ENCODE data around the gene RSF1. TPM values are rescaled to one million over a fixed set of nuclear protein-coding genes. Genes with fewer than 3 reads are reported as not detected.

Gene RSF1
- total and polyA plus RNA-seq, 4 experiments from 2014 or later: 13.0 to 106 (median 78.4) TPM

DNA sequence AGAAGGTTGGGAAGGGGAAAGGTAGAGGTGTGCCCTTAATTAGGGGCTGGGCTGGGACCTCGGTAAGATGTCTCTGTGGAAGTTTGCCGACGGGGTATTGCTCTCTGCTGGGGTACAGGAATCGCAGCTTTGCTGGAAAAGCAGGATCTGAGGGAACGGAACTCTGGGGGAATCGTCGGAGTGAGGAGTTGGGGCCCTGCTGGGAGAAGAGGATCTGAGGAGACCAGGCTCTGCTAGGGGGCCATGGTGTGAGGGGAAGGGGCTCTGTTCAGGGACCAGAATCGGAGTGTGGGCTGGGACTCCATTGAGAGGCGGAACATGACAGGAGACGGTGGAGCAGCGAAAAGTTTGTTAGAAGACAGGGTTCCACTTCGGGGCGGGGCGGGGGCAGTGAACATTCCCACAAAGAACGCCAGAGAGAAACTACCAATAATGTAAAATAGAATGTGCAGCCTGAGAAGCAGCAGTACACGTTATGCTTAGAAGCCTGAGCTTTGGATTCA lies 878 bp upstream of the RSF1 start:
- peaks cover 0 to 21% of the 10 kb centered on the region in 2 donors for H3K36me3 Mint-ChIP-seq
- Histone ChIP-seq H3K9me3 (ENCODE audit: control insufficient read depth in 1 of 2, low read length in 2 of 2) (no peaks in the 10 kb centered on the region), H3K27ac (ENCODE audit: low read depth, low read length) (peak overlapping the region; percentile 88), H3K4me3 (ENCODE audit: low read length in 2 of 2) (peak overlapping the region; percentile 95 to 96), H3K4me1 (ENCODE audit: insufficient read depth, low read length) (peaks cover 39% of the 10 kb centered on the region), H3K27me3 (ENCODE audit: insufficient read depth, low read length) (no peaks in the 10 kb centered on the region), H3K36me3 (ENCODE audit: insufficient read depth, low read length) (no peaks in the 10 kb centered on the region)
- H3K4me3 Mint-ChIP-seq: peak overlapping the region; percentile 98 to 100 (median 99)
- ChIA-PET CTCF (ENCODE audit: partially characterized antibody) (interaction anchor here (0.7 kb wide), 1 partner anchor 295 kb away, joined by 3 read pairs; no protein-coding TSS in a partner anchor), POLR2A (ENCODE audit: partially characterized antibody) (interaction anchor here (1.4 to 4.0 kb wide), 2 partner anchors 173 to 318 kb away, joined by 3 to 62 read pairs; partner anchors contain the start of genes ALG8 and INTS4)
- no peaks in the 10 kb centered on the region for H3K27me3 Mint-ChIP-seq
- H3K9me3 Mint-ChIP-seq: no peaks in the 10 kb centered on the region
- peak overlapping the region; percentile 91 to 98 (median 96) for H3K27ac Mint-ChIP-seq
- peaks cover 26 to 45% (median 34%) of the 10 kb centered on the region in 4 donors for H3K4me1 Mint-ChIP-seq
- peak in 3 of 5 donors; percentile 3 to 15 (median 14) for DNase-seq
- intact Hi-C loops (cut with micrococcal nuclease): loop anchor here (1.0 to 2.0 kb wide), 5 partner anchors 173 to 775 kb away; partner anchors contain the start of genes INTS4, KCTD21, NARS2 and USP35

GRCh38 chr11:77819921-77820564 lies 479 bp downstream of the RSF1 start:
- Mint-ChIP-seq H3K36me3 (peaks cover 0 to 23% of the 10 kb centered on the region in 2 donors), H3K4me1 (peaks cover 31 to 57% (median 42%) of the 10 kb centered on the region in 4 donors)
- H3K4me3 ChIP-seq (ENCODE audit: low read length in 2 of 2): peak overlapping the region; percentile 96 to 100

GRCh38 chr11:77819411-77819920 lies 1.1 kb downstream of the RSF1 start:
- intact Hi-C loops (cut with micrococcal nuclease): loop anchor here (2.0 kb wide), 1 partner anchor 43 kb away; no protein-coding TSS in a partner anchor
- H3K4me1 ChIP-seq (ENCODE audit: insufficient read depth, low read length): peaks cover 56% of the 10 kb centered on the region
- H3K4me1 Mint-ChIP-seq: peaks cover 34 to 57% (median 47%) of the 10 kb centered on the region in 4 donors
- H3K27me3 Mint-ChIP-seq: no peaks in the 10 kb centered on the region
- peak overlapping the region; percentile 96 to 100 (median 99) for H3K4me3 Mint-ChIP-seq
- H3K9me3 ChIP-seq (ENCODE audit: control insufficient read depth in 1 of 2, low read length in 2 of 2): no peaks in the 10 kb centered on the region
- H3K36me3 Mint-ChIP-seq: peaks cover 4 to 23% of the 10 kb centered on the region in 2 donors
- peaks cover 0 to 3% (median 0%) of the 10 kb centered on the region in 8 donors for H3K9me3 Mint-ChIP-seq
- DNase-seq: peak; percentile 80 to 91 (median 83)
- H3K27ac ChIP-seq (ENCODE audit: low read depth, low read length): peak overlapping the region; percentile 88
- peak overlapping the region; percentile 91 to 98 (median 96) for H3K27ac Mint-ChIP-seq
- ChIA-PET CTCF (ENCODE audit: partially characterized antibody) (interaction anchor here (1.1 to 1.9 kb wide), 3 partner anchors 13 to 175 kb away, joined by 3 to 7 read pairs (median 6); partner anchors contain the start of gene INTS4), POLR2A (ENCODE audit: partially characterized antibody) (interaction anchor here (1.0 to 4.0 kb wide), 9 partner anchors 9 to 745 kb away, joined by 3 to 62 read pairs (median 5); partner anchors contain the start of genes GAB2, INTS4 and NDUFC2)
- peaks cover 3% of the 10 kb centered on the region for H3K36me3 ChIP-seq (ENCODE audit: insufficient read depth, low read length)
- H3K4me3 ChIP-seq (ENCODE audit: low read length in 2 of 2): peak overlapping the region; percentile 96 to 100
- H3K27me3 ChIP-seq (ENCODE audit: insufficient read depth, low read length): no peaks in the 10 kb centered on the region

More at GRCh38 chr11:77819921-77820564, 479 bp downstream of the RSF1 start:
- peak in 1 of 5 donors; percentile 68 for DNase-seq
- no peaks in the 10 kb centered on the region for H3K9me3 Mint-ChIP-seq
- peak overlapping the region; percentile 98 to 100 (median 99) for H3K4me3 Mint-ChIP-seq
- H3K27me3 Mint-ChIP-seq: no peaks in the 10 kb centered on the region
- Histone ChIP-seq H3K27me3 (ENCODE audit: insufficient read depth, low read length) (no peaks in the 10 kb centered on the region), H3K36me3 (ENCODE audit: insufficient read depth, low read length) (no peaks in the 10 kb centered on the region), H3K9me3 (ENCODE audit: control insufficient read depth in 1 of 2, low read length in 2 of 2) (no peaks in the 10 kb centered on the region), H3K4me1 (ENCODE audit: insufficient read depth, low read length) (peaks cover 52% of the 10 kb centered on the region), H3K27ac (ENCODE audit: low read depth, low read length) (peak overlapping the region; percentile 88)
- ChIA-PET CTCF (ENCODE audit: partially characterized antibody) (interaction anchor here (1.1 to 1.9 kb wide), 3 partner anchors 14 to 174 kb away, joined by 3 to 7 read pairs (median 6); partner anchors contain the start of gene INTS4), POLR2A (ENCODE audit: partially characterized antibody) (interaction anchor here (0.6 to 4.0 kb wide), 9 partner anchors 49 to 744 kb away, joined by 3 to 62 read pairs (median 5); partner anchors contain the start of genes CLNS1A, GAB2, INTS4 and NDUFC2)
- peak overlapping the region; percentile 92 to 98 (median 96) for H3K27ac Mint-ChIP-seq
- intact Hi-C loops (cut with micrococcal nuclease): loop anchor here (1.0 to 2.0 kb wide), 6 partner anchors 43 to 773 kb away; partner anchors contain the start of genes CLNS1A, KCTD21, NARS2 and USP35

DNA sequence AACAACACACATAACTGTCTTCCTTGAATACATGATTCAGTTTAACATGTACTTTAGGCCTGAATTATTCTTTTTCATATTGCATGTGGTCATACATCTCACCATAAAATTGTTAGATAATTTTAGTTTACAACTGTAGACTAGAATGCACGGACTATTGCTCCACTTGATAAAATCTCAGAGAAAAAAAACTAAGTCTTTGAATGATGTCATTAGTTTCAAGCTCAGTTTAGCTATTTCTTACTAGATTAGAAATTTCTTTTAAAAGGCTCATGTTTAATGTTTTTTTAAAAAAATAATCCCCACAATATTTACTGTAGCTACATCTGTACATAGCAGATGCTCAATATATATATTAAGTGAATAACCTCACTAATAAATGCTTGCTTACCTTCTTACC lies 5.1 kb downstream of the RSF1 start:
- H3K4me1 Mint-ChIP-seq: peaks cover 35 to 74% (median 53%) of the 10 kb centered on the region in 4 donors
- intact Hi-C loops (cut with micrococcal nuclease): no loop called here
- ChIA-PET POLR2A (ENCODE audit: partially characterized antibody) (no interaction called here), CTCF (ENCODE audit: partially characterized antibody) (no interaction called here)
- Histone ChIP-seq H3K27me3 (ENCODE audit: insufficient read depth, low read length) (no peaks in the 10 kb centered on the region), H3K27ac (ENCODE audit: low read depth, low read length) (no peak overlapping the region), H3K9me3 (ENCODE audit: control insufficient read depth in 1 of 2, low read length in 2 of 2) (no peaks in the 10 kb centered on the region), H3K36me3 (ENCODE audit: insufficient read depth, low read length) (peaks cover 3% of the 10 kb centered on the region), H3K4me1 (ENCODE audit: insufficient read depth, low read length) (peaks cover 56% of the 10 kb centered on the region), H3K4me3 (ENCODE audit: low read length in 2 of 2) (no peak overlapping the region)
- DNase-seq: no peak
- H3K27me3 Mint-ChIP-seq: no peaks in the 10 kb centered on the region
- peaks cover 0 to 5% (median 0%) of the 10 kb centered on the region in 8 donors for H3K9me3 Mint-ChIP-seq
- peaks cover 17 to 29% of the 10 kb centered on the region in 2 donors for H3K36me3 Mint-ChIP-seq
- H3K4me3 Mint-ChIP-seq: peak overlapping the region in 1 of 8 donors; percentile 55
- no peak overlapping the region for H3K27ac Mint-ChIP-seq

GRCh38 chr11:77814848-77815247 lies 5.7 kb downstream of the RSF1 start:
- H3K36me3 Mint-ChIP-seq: peaks cover 17 to 32% of the 10 kb centered on the region in 2 donors
- CTCF ChIA-PET (ENCODE audit: partially characterized antibody): no interaction called here
- no peak for DNase-seq
- H3K9me3 Mint-ChIP-seq: peaks cover 0 to 5% (median 0%) of the 10 kb centered on the region in 8 donors
- H3K9me3 ChIP-seq (ENCODE audit: control insufficient read depth in 1 of 2, low read length in 2 of 2): no peaks in the 10 kb centered on the region
- intact Hi-C loops (cut with micrococcal nuclease): no loop called here
- H3K4me3 ChIP-seq (ENCODE audit: low read length in 2 of 2): no peak overlapping the region
- no peaks in the 10 kb centered on the region for H3K27me3 ChIP-seq (ENCODE audit: insufficient read depth, low read length)
- H3K27ac ChIP-seq (ENCODE audit: low read depth, low read length): no peak overlapping the region
- H3K4me1 Mint-ChIP-seq: peaks cover 39 to 81% (median 57%) of the 10 kb centered on the region in 4 donors
- H3K27me3 Mint-ChIP-seq: no peaks in the 10 kb centered on the region
- H3K36me3 ChIP-seq (ENCODE audit: insufficient read depth, low read length): peaks cover 3% of the 10 kb centered on the region
- peak overlapping the region in 1 of 8 donors; percentile 2 for H3K4me3 Mint-ChIP-seq
- no peak overlapping the region for H3K27ac Mint-ChIP-seq
- POLR2A ChIA-PET (ENCODE audit: partially characterized antibody): no interaction called here
- H3K4me1 ChIP-seq (ENCODE audit: insufficient read depth, low read length): peaks cover 57% of the 10 kb centered on the region

DNA sequence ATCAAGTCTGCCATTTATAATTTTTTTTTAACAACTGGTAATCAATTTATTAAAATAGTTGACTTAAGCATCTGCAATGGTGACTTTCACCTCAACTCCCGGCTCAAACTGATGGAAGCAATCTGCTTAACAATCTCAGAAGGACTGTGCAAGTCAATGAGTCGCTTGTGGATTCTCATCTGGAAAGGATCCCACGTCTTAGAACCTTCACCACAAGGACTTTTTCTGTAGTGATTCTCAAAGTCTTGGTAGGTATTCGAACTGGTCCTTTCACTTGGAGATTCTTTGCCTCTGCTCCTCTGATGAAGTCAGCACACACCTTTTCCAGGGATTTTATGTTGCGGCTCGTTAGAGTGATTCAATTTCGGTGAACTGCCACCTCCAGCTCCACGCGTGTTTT lies 7.3 kb downstream of the RSF1 start:
- H3K9me3 ChIP-seq (ENCODE audit: control insufficient read depth in 1 of 2, low read length in 2 of 2): no peaks in the 10 kb centered on the region
- no peaks in the 10 kb centered on the region for H3K27me3 ChIP-seq (ENCODE audit: insufficient read depth, low read length)
- POLR2A ChIA-PET (ENCODE audit: partially characterized antibody): interaction anchor here (0.7 kb wide), 1 partner anchor 181 kb away, joined by 3 read pairs; the partner anchor contains the start of gene INTS4
- peaks cover 3% of the 10 kb centered on the region for H3K36me3 ChIP-seq (ENCODE audit: insufficient read depth, low read length)
- intact Hi-C loops (cut with micrococcal nuclease): no loop called here
- peaks cover 0 to 5% (median 0%) of the 10 kb centered on the region in 8 donors for H3K9me3 Mint-ChIP-seq
- H3K4me3 ChIP-seq (ENCODE audit: low read length in 2 of 2): no peak overlapping the region
- H3K36me3 Mint-ChIP-seq: peaks cover 17 to 28% of the 10 kb centered on the region in 2 donors
- peaks cover 36 to 78% (median 53%) of the 10 kb centered on the region in 4 donors for H3K4me1 Mint-ChIP-seq
- no peaks in the 10 kb centered on the region for H3K27me3 Mint-ChIP-seq
- H3K4me1 ChIP-seq (ENCODE audit: insufficient read depth, low read length): peaks cover 48% of the 10 kb centered on the region
- H3K27ac Mint-ChIP-seq: no peak overlapping the region
- peak overlapping the region in 2 of 8 donors; percentile 7 to 26 for H3K4me3 Mint-ChIP-seq
- no peak for DNase-seq
- no peak overlapping the region for H3K27ac ChIP-seq (ENCODE audit: low read depth, low read length)
- CTCF ChIA-PET (ENCODE audit: partially characterized antibody): no interaction called here

All from CD4-positive, alpha-beta memory T cell (primary cell).